ENCODE data around the gene C2CD2L.
A peak's percentile ranks its signal among the peaks of the same experiment; 100 is the strongest.
"Not testable (repeated sequence)": the region's sequence is repeated elsewhere in the genome, so short reads cannot be mapped to it uniquely, and the experiment has no call there.

C2CD2L gene

GRCh38 chr11:119153049-119153818, 46.1 kb downstream of the C2CD2L start:
- DNase-seq, result no peak

GRCh38 chr11:119154178-119154577, 47.0 kb downstream of the C2CD2L start:
- DNase-seq, result no peak

GRCh38 chr11:119155733-119156492, 48.8 kb downstream of the C2CD2L start:
- peak; percentile 42 for DNase-seq

- no peak for DNase-seq
Observed at GRCh38 chr11:119156496-119156895, 49.4 kb downstream of the C2CD2L start.

GRCh38 chr11:119157063-119157462, 49.9 kb downstream of the C2CD2L start:
- no peak for DNase-seq

- DNase-seq, result no peak
Observed at GRCh38 chr11:119158467-119158866, 51.3 kb downstream of the C2CD2L start.

- no peak for DNase-seq
Observed at GRCh38 chr11:119160151-119160550, 53.0 kb downstream of the C2CD2L start.

- no peak for DNase-seq
Observed at GRCh38 chr11:119161871-119162270, 54.7 kb downstream of the C2CD2L start.

- no peak for DNase-seq
Observed at GRCh38 chr11:119166368-119167076, 59.4 kb downstream of the C2CD2L start.

GRCh38 chr11:119167077-119167458, 59.9 kb downstream of the C2CD2L start:
- not testable (repeated sequence) for DNase-seq

- DNase-seq, result no peak
Observed at GRCh38 chr11:119167933-119168332, 60.8 kb downstream of the C2CD2L start.
